ENCODE results near the gene KAZN. TPM values are rescaled to one million over a fixed set of nuclear protein-coding genes. Genes with fewer than 3 reads are reported as not detected.

KAZN gene
- total and polyA plus RNA-seq, 8 donors, result 1.2 to 50.7 (median 6.8) TPM

GRCh38 chr1:14606632-14607031, 8.1 kb downstream of the KAZN start:
- no peaks in the 10 kb centered on the region for H3K36me3 ChIP-seq
- H3K9me3 ChIP-seq, result no peaks in the 10 kb centered on the region
- H3K27me3 ChIP-seq, result peaks cover 0 to 18% (median 0%) of the 10 kb centered on the region in 3 donors
- WGBS, 5 donors, result 0 to 44% (median 0%) methylated on average over 1 of the region's 1 CpG
- TF ChIP-seq EP300 (IDR thresholded peaks at IDR 0.05) (no peak), POLR2AphosphoS5 (IDR thresholded peaks at IDR 0.05) (no peak), CTCF (IDR thresholded peaks at IDR 0.05) (no peak), POLR2A (IDR thresholded peaks at IDR 0.05) (no peak)
- peaks cover 0 to 17% (median 0%) of the 10 kb centered on the region in 4 donors for H3K4me1 ChIP-seq
- no peak overlapping the region for H3K4me3 ChIP-seq
- intact Hi-C loops (cut with DNase I; ENCODE audit: low total_unique reads), result no loop called here
- H3K27ac ChIP-seq, result no peak overlapping the region
- no peak for DNase-seq

DNA sequence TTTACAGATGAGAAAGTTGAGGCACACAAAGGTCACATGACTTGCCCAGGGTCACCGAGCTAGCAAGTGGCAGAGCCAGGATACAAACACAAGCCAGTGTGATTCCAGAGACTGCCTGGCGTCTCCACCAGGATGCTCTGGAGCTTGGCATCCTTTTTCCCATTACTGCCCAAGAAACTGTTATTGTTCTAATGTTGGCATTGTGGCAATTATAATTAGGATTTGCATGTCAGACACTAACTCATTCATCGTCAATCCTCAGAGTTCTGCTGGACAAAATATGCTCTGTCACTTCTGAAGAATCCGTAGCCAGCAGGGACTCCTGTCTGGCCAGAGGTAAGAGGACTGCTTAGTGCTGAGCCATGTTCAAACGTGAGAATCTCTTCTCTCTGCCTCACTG, 8.8 kb downstream of the KAZN start:
- no peak overlapping the region for H3K27ac ChIP-seq
- WGBS, 5 donors, result 73 to 86% (median 74%) methylated on average over 5 of the region's 5 CpGs
- H3K4me1 ChIP-seq, result peaks cover 0 to 10% (median 0%) of the 10 kb centered on the region in 4 donors
- H3K36me3 ChIP-seq, result no peaks in the 10 kb centered on the region
- TF ChIP-seq EP300 (IDR thresholded peaks at IDR 0.05), result no peak
- TF ChIP-seq CTCF (IDR thresholded peaks at IDR 0.05), result no peak
- TF ChIP-seq POLR2AphosphoS5 (IDR thresholded peaks at IDR 0.05), result no peak
- no peak for TF ChIP-seq POLR2A (IDR thresholded peaks at IDR 0.05)
- intact Hi-C loops (cut with DNase I; ENCODE audit: low total_unique reads), result no loop called here
- H3K27me3 ChIP-seq, result peaks cover 0 to 12% (median 0%) of the 10 kb centered on the region in 3 donors
- no peak for DNase-seq
- no peak overlapping the region for H3K4me3 ChIP-seq
- no peaks in the 10 kb centered on the region for H3K9me3 ChIP-seq

DNA sequence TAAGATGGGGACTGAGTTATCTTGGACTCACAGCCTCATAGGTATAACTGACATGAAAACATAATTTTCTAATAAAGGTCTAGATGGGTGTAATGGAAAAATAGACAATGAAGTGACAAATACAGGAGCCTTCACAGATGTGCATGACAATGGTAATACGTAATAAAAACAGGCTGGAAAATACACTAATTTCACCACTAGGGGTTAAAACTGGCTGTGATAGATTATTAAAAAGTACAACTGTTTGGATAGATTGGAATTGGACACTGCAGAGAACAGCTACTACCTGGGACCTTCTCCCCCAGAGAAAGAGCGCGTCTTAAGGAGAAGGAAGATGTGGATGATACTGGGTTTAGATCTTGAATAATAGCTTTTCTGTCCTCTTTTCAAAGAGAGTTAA, 9.8 kb downstream of the KAZN start:
- DNase-seq, result no peak
- Histone ChIP-seq H3K36me3 (no peaks in the 10 kb centered on the region), H3K9me3 (no peaks in the 10 kb centered on the region), H3K4me1 (no peaks in the 10 kb centered on the region), H3K27me3 (peaks cover 0 to 11% (median 0%) of the 10 kb centered on the region in 3 donors), H3K27ac (no peak overlapping the region), H3K4me3 (no peak overlapping the region)
- TF ChIP-seq POLR2AphosphoS5 (IDR thresholded peaks at IDR 0.05) (no peak), POLR2A (IDR thresholded peaks at IDR 0.05) (no peak), EP300 (IDR thresholded peaks at IDR 0.05) (no peak), CTCF (IDR thresholded peaks at IDR 0.05) (no peak)
- 87 to 97% (median 95%) methylated on average over 3 of the region's 3 CpGs for WGBS, 5 donors
- intact Hi-C loops (cut with DNase I; ENCODE audit: low total_unique reads), result no loop called here

DNA sequence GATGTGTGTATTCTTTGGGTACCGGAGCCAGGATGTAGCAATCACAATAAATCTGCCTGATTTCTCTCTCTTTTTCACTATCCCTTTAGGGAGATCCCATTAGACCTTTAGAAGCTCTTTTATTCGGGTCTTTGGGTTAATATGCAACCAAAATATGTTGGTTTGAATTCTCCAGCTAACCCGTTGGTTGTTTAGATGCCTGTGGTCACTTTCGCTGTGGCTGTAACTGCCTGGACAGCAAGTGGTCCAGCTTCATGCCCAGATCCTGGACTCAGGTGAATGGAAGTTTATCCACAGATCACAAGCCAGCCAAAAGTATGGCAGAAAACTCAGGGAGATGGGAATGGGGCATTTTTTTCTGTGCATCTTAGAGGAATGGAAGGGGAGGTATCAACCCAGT, 12.3 kb downstream of the KAZN start:
- no peak overlapping the region for H3K4me3 ChIP-seq
- DNase-seq, result no peak
- H3K4me1 ChIP-seq, result no peaks in the 10 kb centered on the region
- no peak for TF ChIP-seq EP300 (IDR thresholded peaks at IDR 0.05)
- TF ChIP-seq CTCF (IDR thresholded peaks at IDR 0.05), result no peak
- no peak for TF ChIP-seq POLR2AphosphoS5 (IDR thresholded peaks at IDR 0.05)
- no peak for TF ChIP-seq POLR2A (IDR thresholded peaks at IDR 0.05)
- H3K9me3 ChIP-seq, result no peaks in the 10 kb centered on the region
- no peaks in the 10 kb centered on the region for H3K36me3 ChIP-seq
- H3K27ac ChIP-seq, result no peak overlapping the region
- intact Hi-C loops (cut with DNase I; ENCODE audit: low total_unique reads), result no loop called here
- H3K27me3 ChIP-seq, result peaks cover 0 to 4% (median 0%) of the 10 kb centered on the region in 3 donors
- 69 to 83% (median 70%) methylated on average over 4 of the region's 4 CpGs for WGBS, 5 donors
